Hair follicle dermal papilla cell (primary cell): Measurements from ENCODE around the gene LRFN4. TPM values are rescaled to one million over a fixed set of nuclear protein-coding genes. Genes with fewer than 3 reads are reported as not detected.

Source experiments
- total RNA-seq: library from RNA; depleted of rRNA; stranded (reverse); fragments of >200 nt; gene quantifications from 2 replicates; pipeline ENCODE4 v1.2.3, GENCODE V29; 2012

The LRFN4 gene
- total RNA-seq: 24.2 and 28.3 TPM in 2 replicates

GRCh38 chr11:66856496-66857233 is at the start of gene LRFN4:
LRFN4 (plus strand) TSS chr11:66857064; CDS start chr11:66857745, 681 bp downstream.

GRCh38 chr11:66842896-66843775 is 13.7 kb upstream of the LRFN4 start, which contains the start of gene RCE1:
RCE1 (plus strand) TSS chr11:66843441; CDS start chr11:66843456, 15 bp downstream.

Other genes with a start within 250 kb of the LRFN4 start
- gene RBM14, start 240.4 kb upstream of the LRFN4 start, total RNA-seq: 27.9 and 35.2 TPM in 2 replicates
- gene RBM4, start 218.4 kb upstream of the LRFN4 start, total RNA-seq: 83.4 and 88.4 TPM in 2 replicates
- 22.1 and 23.8 TPM in 2 replicates for gene RBM4B, start 179.2 kb upstream of the LRFN4 start, total RNA-seq
- gene SPTBN2, start 127.8 kb upstream of the LRFN4 start, total RNA-seq: 0.24 and 0.81 TPM in 2 replicates
- 12.1 and 16.1 TPM in 2 replicates for gene RCE1, start 13.6 kb upstream of the LRFN4 start, total RNA-seq
- gene PC, start 101.3 kb downstream of the LRFN4 start, total RNA-seq: 45.7 and 49.7 TPM in 2 replicates
- not detected in 2 replicates for gene C11orf86, start 118.2 kb downstream of the LRFN4 start, total RNA-seq
- gene SYT12, start 166.1 kb downstream of the LRFN4 start, total RNA-seq: under 0.01 and 0.49 TPM in 2 replicates
- 16.7 and 27.1 TPM in 2 replicates for gene RHOD, start 199.8 kb downstream of the LRFN4 start, total RNA-seq